Mesodermal cell (in vitro differentiated cells): ENCODE measurements around the gene GPC1.

Source experiments
- H3K27ac ChIP-seq: 2 replicates; pipeline ENCODE4 v1.7.0; 2013; ENCODE audit warnings: mild to moderate bottlenecking, low read depth, low read length, moderate library complexity; ENCODE audit not compliant: severe bottlenecking
- H3K36me3 ChIP-seq: 2 replicates; pipeline ENCODE4 v1.7.1; 2013; ENCODE audit warnings: mild to moderate bottlenecking, low read length, moderate library complexity; ENCODE audit not compliant: control insufficient read depth, insufficient read depth
- H3K4me1 ChIP-seq: one replicate; pipeline ENCODE4 v1.7.1; 2013; ENCODE audit warnings: mild to moderate bottlenecking, low read length; ENCODE audit not compliant: insufficient read depth, control insufficient read depth, poor library complexity, severe bottlenecking
- H3K4me3 ChIP-seq: 2 replicates; pipeline ENCODE4 v1.7.0; 2013; ENCODE audit warnings: low read length, control low read depth, mild to moderate bottlenecking; ENCODE audit not compliant: insufficient read depth, poor library complexity, severe bottlenecking; ENCODE audit errors: extremely low read depth
- H3K9me3 ChIP-seq: 2 replicates; pipeline ENCODE4 v1.7.1; 2013; ENCODE audit warnings: mild to moderate bottlenecking, low read length, moderate library complexity; ENCODE audit not compliant: control insufficient read depth
- WGBS, 2 experiments: methylation state at CpG; one replicate each; pipeline ENCODE4 v1.1.5; 2013; ENCODE audit warnings: missing lambda C conversion rate in 2 of 2; ENCODE audit not compliant: insufficient coverage in 2 of 2; 5-methylcytosine and 5-hydroxymethylcytosine counted together

GPC1 gene

GRCh38 chr2:240405684-240406313 is 29.7 kb upstream of the GPC1 start:
- no peaks in the 10 kb centered on the region for H3K36me3 ChIP-seq

GRCh38 chr2:240407090-240407489 is 28.4 kb upstream of the GPC1 start:
- H3K4me3 ChIP-seq: no peak overlapping the region
- H3K9me3 ChIP-seq: no peaks in the 10 kb centered on the region
- 91 to 98% methylated on average over 8 to 9 of the region's 9 CpGs for WGBS, 2 experiments
- peaks cover 1% of the 10 kb centered on the region for H3K4me1 ChIP-seq
- H3K27ac ChIP-seq: no peak overlapping the region
- no peaks in the 10 kb centered on the region for H3K36me3 ChIP-seq

More at GRCh38 chr2:240405684-240406313, 29.7 kb upstream of the GPC1 start:
- 85 to 92% methylated on average over 5 to 7 of the region's 9 CpGs for WGBS, 2 experiments
- Histone ChIP-seq H3K9me3 (no peaks in the 10 kb centered on the region), H3K27ac (no peak overlapping the region), H3K4me1 (no peaks in the 10 kb centered on the region), H3K4me3 (no peak overlapping the region)

GRCh38 chr2:240410004-240410403 is 25.5 kb upstream of the GPC1 start:
- H3K4me3 ChIP-seq: no peak overlapping the region
- H3K4me1 ChIP-seq: peaks cover 3% of the 10 kb centered on the region
- no peaks in the 10 kb centered on the region for H3K9me3 ChIP-seq
- no peaks in the 10 kb centered on the region for H3K36me3 ChIP-seq
- H3K27ac ChIP-seq: no peak overlapping the region
- WGBS, 2 experiments: 90 to 93% methylated on average over 5 to 7 of the region's 8 CpGs

- no peak overlapping the region for H3K27ac ChIP-seq
- H3K9me3 ChIP-seq: no peaks in the 10 kb centered on the region
- H3K36me3 ChIP-seq: no peaks in the 10 kb centered on the region
- H3K4me3 ChIP-seq: no peak overlapping the region
- whole genome bisulfite sequencing, 2 experiments: 83 to 84% methylated on average over 14 to 21 of the region's 21 CpGs
- peaks cover 3% of the 10 kb centered on the region for H3K4me1 ChIP-seq
These were observed 24.7 kb upstream of the GPC1 start for GRCh38 chr2:240410808-240411207.

GRCh38 chr2:240411261-240412160 is 24.0 kb upstream of the GPC1 start:
- no peak overlapping the region for H3K27ac ChIP-seq
- H3K36me3 ChIP-seq: no peaks in the 10 kb centered on the region
- H3K9me3 ChIP-seq: no peaks in the 10 kb centered on the region
- WGBS, 2 experiments: 84 to 87% methylated on average over 20 to 28 of the region's 28 CpGs
- peaks cover 3% of the 10 kb centered on the region for H3K4me1 ChIP-seq
- no peak overlapping the region for H3K4me3 ChIP-seq

GRCh38 chr2:240412211-240412861 is 23.1 kb upstream of the GPC1 start:
- Histone ChIP-seq H3K4me3 (no peak overlapping the region), H3K27ac (no peak overlapping the region), H3K4me1 (peaks cover 3% of the 10 kb centered on the region), H3K9me3 (no peaks in the 10 kb centered on the region), H3K36me3 (no peaks in the 10 kb centered on the region)
- 75 to 79% methylated on average over 8 to 13 of the region's 15 CpGs for WGBS, 2 experiments

GRCh38 chr2:240412975-240413812 is 22.3 kb upstream of the GPC1 start:
- Histone ChIP-seq H3K36me3 (no peaks in the 10 kb centered on the region), H3K27ac (no peak overlapping the region), H3K4me1 (peaks cover 3% of the 10 kb centered on the region), H3K4me3 (no peak overlapping the region), H3K9me3 (peaks cover 5% of the 10 kb centered on the region)
- WGBS, 2 experiments: 92% methylated on average over 21 to 26 of the region's 26 CpGs

GRCh38 chr2:240413813-240414429 is 21.5 kb upstream of the GPC1 start:
- 94% methylated on average over 2 of the region's 4 CpGs; no CpG with 5 or more reads in 1 of the 2 experiments for WGBS, 2 experiments
- H3K9me3 ChIP-seq: peaks cover 5% of the 10 kb centered on the region

GRCh38 chr2:240416821-240417220 is 18.6 kb upstream of the GPC1 start:
- Histone ChIP-seq H3K9me3 (peaks cover 30% of the 10 kb centered on the region), H3K27ac (no peak overlapping the region), H3K36me3 (no peaks in the 10 kb centered on the region), H3K4me3 (no peak overlapping the region), H3K4me1 (peaks cover 3% of the 10 kb centered on the region)
- 78 to 84% methylated on average over 2 to 4 of the region's 4 CpGs for WGBS, 2 experiments

More at GRCh38 chr2:240413813-240414429, 21.5 kb upstream of the GPC1 start:
- no peaks in the 10 kb centered on the region for H3K36me3 ChIP-seq
- H3K4me3 ChIP-seq: no peak overlapping the region
- peaks cover 3% of the 10 kb centered on the region for H3K4me1 ChIP-seq
- no peak overlapping the region for H3K27ac ChIP-seq

GRCh38 chr2:240418311-240418710 is 17.2 kb upstream of the GPC1 start:
- no CpG with 5 or more reads among the region's 1 CpG for WGBS, 2 experiments
- Histone ChIP-seq H3K27ac (no peak overlapping the region), H3K9me3 (peaks cover 32% of the 10 kb centered on the region), H3K4me1 (no peaks in the 10 kb centered on the region), H3K4me3 (no peak overlapping the region), H3K36me3 (no peaks in the 10 kb centered on the region)
